ENCODE data around the gene HAP1. TPM values are rescaled to one million over a fixed set of nuclear protein-coding genes. Genes with fewer than 3 reads are reported as not detected.

The HAP1 gene
- total and polyA plus RNA-seq, 2 of the 8 experiments (the other 6 are each of a cell fraction or from before 2014, with no cell fraction given), result 2.3 to 3.6 TPM

DNA sequence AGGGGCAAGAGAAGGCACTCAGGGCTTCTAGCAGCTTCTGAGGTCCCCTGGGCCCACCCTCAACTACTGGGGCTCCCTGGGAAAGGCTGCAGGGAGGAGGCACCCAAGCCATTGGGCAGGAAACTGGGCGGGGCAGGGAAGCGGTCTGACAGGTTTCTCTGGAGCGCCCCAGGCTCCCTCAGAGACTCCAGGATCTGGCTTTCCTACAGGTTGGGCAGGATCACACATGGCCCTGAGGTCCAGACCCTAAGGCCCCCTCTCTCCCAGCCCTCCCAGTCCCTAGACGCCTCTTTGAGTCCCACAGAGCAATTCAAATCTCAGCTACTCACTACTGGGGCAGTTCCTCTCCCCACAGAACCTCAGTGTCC, 37.8 kb upstream of the HAP1 start:
- Histone ChIP-seq H4K20me1 (replicated peaks in 1 of 2; ENCODE audit: control insufficient read depth in 1 of 2, insufficient read depth in 2 of 2, low read length in 2 of 2) (peaks cover 6 to 24% of the 10 kb centered on the region in 2 experiments), H3K27me3 (replicated peaks in 1 of 4; ENCODE audit: control insufficient read depth in 3 of 4, extremely low read depth in 1 of 4, insufficient read depth in 3 of 4, low read length in 3 of 4) (no peaks in the 10 kb centered on the region), H3K56ac (replicated peaks; ENCODE audit: insufficient read length, low read depth, low read length) (no peak overlapping the region), H4K5ac (ENCODE audit: insufficient read length, low read depth, low read length) (peak overlapping the region; percentile 10), H3K36me3 (ENCODE audit: control insufficient read depth in 2 of 4, insufficient read depth in 4 of 4, low read length in 3 of 4) (peaks cover 10 to 31% (median 26%) of the 10 kb centered on the region in 4 experiments; a peak in 7 of 8 replicates), H3K79me2 (ENCODE audit: control insufficient read depth in 1 of 2, insufficient read depth in 2 of 2, low read length in 2 of 2) (peaks cover 0 to 26% of the 10 kb centered on the region in 2 experiments; a peak in 2 of 4 replicates), H3K4me3 (ENCODE audit: extremely low read depth in 1 of 4, insufficient read depth in 2 of 4, low read depth in 3 of 4, low read length in 4 of 4) (no peak overlapping the region), H2BK120ac (replicated peaks; ENCODE audit: low read depth, low read length) (no peak overlapping the region), H3K18ac (ENCODE audit: extremely low read depth, low read length) (peak overlapping the region; percentile 71), H3K4me2 (ENCODE audit: insufficient read depth in 1 of 2, low read depth in 2 of 2, low read length in 2 of 2) (peak overlapping the region; percentile 15 to 28; a peak in 2 of 4 replicates), H3K9ac (replicated peaks in 1 of 4; ENCODE audit: extremely low read depth in 1 of 4, low read depth in 3 of 4, low read length in 3 of 4) (0 out of 7 replicates have a peak overlapping the region, but pooled peaks of 1 of the 4 experiments have one; percentile 33), H3K79me1 (ENCODE audit: low read depth, low read length) (peaks cover 16% of the 10 kb centered on the region; the same call in 1 of the 2 replicates), H3K9me3 (ENCODE audit: insufficient read depth in 2 of 2, low read depth in 1 of 2, low read length in 1 of 2) (no peaks in the 10 kb centered on the region), H4K8ac (ENCODE audit: extremely low read depth, insufficient read depth, low read length) (peak overlapping the region; percentile 71; the same call in 1 of the 2 replicates), H2BK12ac (ENCODE audit: low read depth, low read length) (peak overlapping the region; percentile 80; the same call in 1 of the 2 replicates), H2AK5ac (ENCODE audit: low read depth, low read length) (peak overlapping the region; percentile 75; the same call in 1 of the 2 replicates), H2BK20ac (ENCODE audit: low read length) (peak overlapping the region; percentile 86; the same call in 1 of the 2 replicates), H3K23me2 (ENCODE audit: low read depth, low read length) (no peaks in the 10 kb centered on the region; the same call in 1 of the 2 replicates), H2AFZ (ENCODE audit: low read length) (no peak overlapping the region), H3K4me1 (replicated peaks in 1 of 4; ENCODE audit: control insufficient read depth in 3 of 4, insufficient read depth in 4 of 4, low read length in 3 of 4) (peaks cover 0 to 43% (median 31%) of the 10 kb centered on the region in 4 experiments; a peak in 6 of 7 replicates), H3K27ac (ENCODE audit: low read depth, low read length) (0 out of 2 replicates have a peak overlapping the region, but pooled peaks have one; percentile 45), H4K91ac (replicated peaks; ENCODE audit: insufficient read length, low read length) (peak overlapping the region; percentile 79), H3K23ac (ENCODE audit: insufficient read length) (no peak overlapping the region), H3K4ac (replicated peaks; ENCODE audit: insufficient read length, low read depth, low read length) (peak overlapping the region; percentile 54), H3K14ac (ENCODE audit: insufficient read length) (no peak overlapping the region), H2BK5ac (ENCODE audit: low read depth, low read length) (peak overlapping the region; percentile 87), H2BK15ac (ENCODE audit: low read length) (peak overlapping the region; percentile 75; the same call in 1 of the 2 replicates)
- no peak for FAIRE-seq
- peak in 1 of 2 experiments; percentile 64 for DNase-seq (ENCODE audit: low read depth in 1 of 2, low spot score in 2 of 2)
- WGBS, 2 experiments (ENCODE audit: extremely low coverage in 1 of 2, insufficient coverage in 1 of 2, insufficient read length in 1 of 2, insufficient replicate concordance in 2 of 2, low coverage in 1 of 2, low lambda C conversion rate in 2 of 2, missing lambda C conversion rate in 1 of 2), result 60% methylated on average over 3 of the region's 4 CpGs; no CpG with 5 or more reads in 1 of the 2 experiments
- ChIA-PET POLR2A (ENCODE audit: partially characterized antibody) (interaction anchor here (0.8 to 7.5 kb wide), 6 partner anchors 13 to 77 kb away, joined by 3 to 83 read pairs (median 4); partner anchors contain the start of gene JUP), CTCF (ENCODE audit: partially characterized antibody) (interaction anchor here (1.1 to 5.3 kb wide), 6 partner anchors 14 to 39 kb away, joined by 4 to 33 read pairs (median 12); partner anchors contain the start of genes JUP and P3H4)
- TF ChIP-seq, protein P1, sequence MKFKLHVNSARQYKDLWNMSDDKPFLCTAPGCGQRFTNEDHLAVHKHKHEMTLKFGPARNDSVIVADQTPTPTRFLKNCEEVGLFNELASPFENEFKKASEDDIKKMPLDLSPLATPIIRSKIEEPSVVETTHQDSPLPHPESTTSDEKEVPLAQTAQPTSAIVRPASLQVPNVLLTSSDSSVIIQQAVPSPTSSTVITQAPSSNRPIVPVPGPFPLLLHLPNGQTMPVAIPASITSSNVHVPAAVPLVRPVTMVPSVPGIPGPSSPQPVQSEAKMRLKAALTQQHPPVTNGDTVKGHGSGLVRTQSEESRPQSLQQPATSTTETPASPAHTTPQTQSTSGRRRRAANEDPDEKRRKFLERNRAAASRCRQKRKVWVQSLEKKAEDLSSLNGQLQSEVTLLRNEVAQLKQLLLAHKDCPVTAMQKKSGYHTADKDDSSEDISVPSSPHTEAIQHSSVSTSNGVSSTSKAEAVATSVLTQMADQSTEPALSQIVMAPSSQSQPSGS (IDR thresholded peaks at IDR 0.05; ENCODE audit: low read length), result no peak
- 0 out of 2 replicates have a peak, but pooled peaks have one; percentile 29 for TF ChIP-seq TAF1 (IDR thresholded peaks at IDR 0.05; ENCODE audit: low read depth, low read length)
- no peak for TF ChIP-seq FOSL1 (IDR thresholded peaks at IDR 0.05; ENCODE audit: insufficient read depth, low read depth, low read length)
- TF ChIP-seq POLR2A (IDR thresholded peaks at IDR 0.05; ENCODE audit: control extremely low read depth in 1 of 2, low read depth in 2 of 2, low read length in 2 of 2), result peak in 1 of 2 experiments; percentile 35; a peak in 1 of 3 replicates

Data from H1 (cell line).